22Rv1 (cell line): ENCODE measurements around the gene CHD9.

Experiments
- CTCF ChIP-seq: fragments of 450-650 bp; IDR thresholded peaks from 2 replicates; pipeline ENCODE4 v1.5.1; 2017; ENCODE audit warnings: mild to moderate bottlenecking
- ZFX ChIP-seq: fragments of 450-650 bp; IDR thresholded peaks from 2 replicates; pipeline ENCODE4 v1.6.1; 2017; ENCODE audit warnings: antibody characterized with exemption, borderline replicate concordance

GRCh38 chr16:53150769-53151168 lies 96.0 kb downstream of the CHD9 start:
- TF ChIP-seq CTCF (no peak), ZFX (no peak)
